Measurements from ENCODE around the gene ZNF205. TPM values are rescaled to one million over a fixed set of nuclear protein-coding genes. Genes with fewer than 3 reads are reported as not detected.

The ZNF205 gene
- total and polyA plus RNA-seq, 10 of the 15 experiments (the other 5 are each of a cell fraction or from before 2014, with no cell fraction given): 0.26 to 1.5 (median 0.78) TPM; not detected in 2

- TF ChIP-seq NFYB (IDR thresholded peaks at IDR 0.05; ENCODE audit: insufficient read depth, low read depth, low read length) (no peak), NFIC (IDR thresholded peaks at IDR 0.05; ENCODE audit: low read depth, low read length) (no peak), YBX1 (IDR thresholded peaks at IDR 0.05) (no peak), EP300 (IDR thresholded peaks at IDR 0.05; ENCODE audit: borderline replicate concordance in 1 of 2, control insufficient read depth in 1 of 2, low read depth in 2 of 2, low read length in 2 of 2) (no peak)
- Histone ChIP-seq H3K27ac (ENCODE audit: control insufficient read depth, insufficient read depth) (no peak overlapping the region), H3K9me3 (replicated peaks; ENCODE audit: control insufficient read depth, insufficient read depth, low read length) (peaks cover 6% of the 10 kb centered on the region), H3K9ac (ENCODE audit: control insufficient read depth, insufficient read depth, low read length) (no peak overlapping the region), H3K4me3 (no peak overlapping the region), H3K27me3 (replicated peaks in 1 of 2; ENCODE audit: control insufficient read depth in 2 of 2, insufficient read depth in 2 of 2, low read length in 1 of 2) (no peaks in the 10 kb centered on the region), H2AFZ (ENCODE audit: control insufficient read depth, low read depth, low read length) (no peak overlapping the region), H3K79me2 (ENCODE audit: control insufficient read depth, insufficient read depth, low read length) (no peaks in the 10 kb centered on the region), H3K4me2 (ENCODE audit: control insufficient read depth, insufficient read depth) (no peak overlapping the region; the same call in 1 of the 2 replicates), H4K20me1 (ENCODE audit: control insufficient read depth, insufficient read depth) (no peaks in the 10 kb centered on the region), H3K4me1 (ENCODE audit: control insufficient read depth, insufficient read depth, low read length) (peaks cover 45% of the 10 kb centered on the region), H3K36me3 (ENCODE audit: control insufficient read depth in 2 of 2, insufficient read depth in 2 of 2, low read length in 1 of 2) (no peaks in the 10 kb centered on the region; a peak in 2 of 4 replicates)
- ChIA-PET RAD21 (ENCODE audit: unreplicated experiment) (no interaction called here), POLR2A (no interaction called here), CTCF (interaction anchor here (6.0 kb wide), 1 partner anchor 56 kb away, joined by 42 read pairs; no protein-coding TSS in a partner anchor), SMC1A (ENCODE audit: uncharacterized antibody, unreplicated experiment) (interaction anchor here (6.1 kb wide), 1 partner anchor 8 kb away, joined by 52 read pairs; the partner anchor contains the start of gene IL32)
- FAIRE-seq: no peak
- in situ Hi-C loops (cut with MboI) (no loop called here), intact Hi-C loops (cut with micrococcal nuclease; ENCODE audit: unreplicated experiment) (no loop called here)
- 65% methylated on average over 7 of the region's 7 CpGs for WGBS (ENCODE audit: insufficient coverage, insufficient replicate concordance, low lambda C conversion rate, missing lambda C conversion rate)
- BruUV-seq (replicated peaks): no TSS peak
- ATAC-seq: no peak
- no peak for DNase-seq (ENCODE audit: low read depth, low spot score)
Observed at GRCh38 chr16:3073448-3073847, 38.9 kb upstream of the ZNF205 start.

GRCh38 chr16:3074860-3075522 lies 37.4 kb upstream of the ZNF205 start:
- CTCF ChIA-PET: interaction anchor here (0.6 to 6.0 kb wide), 11 partner anchors 10 to 54 kb away, joined by 3 to 42 read pairs (median 5); partner anchors contain the start of gene IL32
- in situ Hi-C loops (cut with MboI) (no loop called here), intact Hi-C loops (cut with micrococcal nuclease; ENCODE audit: unreplicated experiment) (no loop called here)
- H3K4me3 ChIP-seq: peak overlapping the region; percentile 55
- peak; percentile 69 for DNase-seq (ENCODE audit: low read depth, low spot score)
- ATAC-seq: peak; percentile 88
- TSS peak; percentile 98 for BruUV-seq (replicated peaks)
- H3K4me2 ChIP-seq (ENCODE audit: control insufficient read depth, insufficient read depth): peak overlapping the region; percentile 72
- peaks cover 45% of the 10 kb centered on the region for H3K4me1 ChIP-seq (ENCODE audit: control insufficient read depth, insufficient read depth, low read length)
- peaks cover 6% of the 10 kb centered on the region for H3K9me3 ChIP-seq (replicated peaks; ENCODE audit: control insufficient read depth, insufficient read depth, low read length)
- 0% methylated on average over 7 of the region's 9 CpGs for WGBS (ENCODE audit: insufficient coverage, insufficient replicate concordance, low lambda C conversion rate, missing lambda C conversion rate)
- no peaks in the 10 kb centered on the region for H3K79me2 ChIP-seq (ENCODE audit: control insufficient read depth, insufficient read depth, low read length)
- H2AFZ ChIP-seq (ENCODE audit: control insufficient read depth, low read depth, low read length): peak overlapping the region; percentile 43
- POLR2A ChIA-PET: interaction anchor here (0.5 to 4.4 kb wide), 11 partner anchors 9 to 109 kb away, joined by 3 to 38 read pairs (median 4); partner anchors contain the start of genes IL32 and ZNF213
- peak overlapping the region; percentile 49 for H3K9ac ChIP-seq (ENCODE audit: control insufficient read depth, insufficient read depth, low read length)
- H3K36me3 ChIP-seq (ENCODE audit: control insufficient read depth in 2 of 2, insufficient read depth in 2 of 2, low read length in 1 of 2): no peaks in the 10 kb centered on the region
- SMC1A ChIA-PET (ENCODE audit: uncharacterized antibody, unreplicated experiment): interaction anchor here (1.1 to 6.1 kb wide), 4 partner anchors 10 to 57 kb away, joined by 4 to 52 read pairs (median 6); partner anchors contain the start of gene IL32
- peak overlapping the region; percentile 77 for H3K27ac ChIP-seq (ENCODE audit: control insufficient read depth, insufficient read depth)
- FAIRE-seq: peak; percentile 56
- no peaks in the 10 kb centered on the region for H3K27me3 ChIP-seq (replicated peaks in 1 of 2; ENCODE audit: control insufficient read depth in 2 of 2, insufficient read depth in 2 of 2, low read length in 1 of 2)
- H4K20me1 ChIP-seq (ENCODE audit: control insufficient read depth, insufficient read depth): no peaks in the 10 kb centered on the region
- RAD21 ChIA-PET (ENCODE audit: unreplicated experiment): interaction anchor here (0.8 to 3.5 kb wide), 7 partner anchors 8 to 60 kb away, joined by 3 to 14 read pairs (median 4); partner anchors contain the start of gene IL32
- TF ChIP-seq SREBF1 (IDR thresholded peaks at IDR 0.05; ENCODE audit: low read length) (no peak), POU2F2 (IDR thresholded peaks at IDR 0.05; ENCODE audit: borderline replicate concordance, low read depth, low read length) (peak; percentile 76; the same call in 1 of the 3 replicates), SP1 (IDR thresholded peaks at IDR 0.05; ENCODE audit: low read depth, low read length) (peak; percentile 69), MEF2A (IDR thresholded peaks at IDR 0.05; ENCODE audit: insufficient read depth, low read depth, low read length) (0 out of 2 replicates have a peak, but pooled peaks have one; percentile 13), POLR2A (IDR thresholded peaks at IDR 0.05; ENCODE audit: low read depth, low read length) (peak; percentile 64), SUPT20H (IDR thresholded peaks at IDR 0.05; ENCODE audit: borderline replicate concordance, control insufficient read depth, low read depth, low read length) (no peak), HCFC1 (IDR thresholded peaks at IDR 0.05; ENCODE audit: low read length) (no peak)
- TF ChIP-seq, protein P1, sequence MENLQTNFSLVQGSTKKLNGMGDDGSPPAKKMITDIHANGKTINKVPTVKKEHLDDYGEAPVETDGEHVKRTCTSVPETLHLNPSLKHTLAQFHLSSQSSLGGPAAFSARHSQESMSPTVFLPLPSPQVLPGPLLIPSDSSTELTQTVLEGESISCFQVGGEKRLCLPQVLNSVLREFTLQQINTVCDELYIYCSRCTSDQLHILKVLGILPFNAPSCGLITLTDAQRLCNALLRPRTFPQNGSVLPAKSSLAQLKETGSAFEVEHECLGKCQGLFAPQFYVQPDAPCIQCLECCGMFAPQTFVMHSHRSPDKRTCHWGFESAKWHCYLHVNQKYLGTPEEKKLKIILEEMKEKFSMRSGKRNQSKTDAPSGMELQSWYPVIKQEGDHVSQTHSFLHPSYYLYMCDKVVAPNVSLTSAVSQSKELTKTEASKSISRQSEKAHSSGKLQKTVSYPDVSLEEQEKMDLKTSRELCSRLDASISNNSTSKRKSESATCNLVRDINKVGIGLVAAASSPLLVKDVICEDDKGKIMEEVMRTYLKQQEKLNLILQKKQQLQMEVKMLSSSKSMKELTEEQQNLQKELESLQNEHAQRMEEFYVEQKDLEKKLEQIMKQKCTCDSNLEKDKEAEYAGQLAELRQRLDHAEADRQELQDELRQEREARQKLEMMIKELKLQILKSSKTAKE (IDR thresholded peaks at IDR 0.05; ENCODE audit: low read depth, poor library complexity, severe bottlenecking): no peak

Measured in GM12878 (cell line).